HG02759 (cell line): ENCODE data around the gene ACACB.

Experiments used
- ATAC-seq: cut with Tn5 transposase; IDR thresholded peaks from one replicate; pipeline ENCODE4 v1.9.1; 2021; ENCODE audit warnings: mild to moderate bottlenecking, moderate library complexity; ENCODE audit not compliant: unreplicated experiment

ACACB gene

DNA sequence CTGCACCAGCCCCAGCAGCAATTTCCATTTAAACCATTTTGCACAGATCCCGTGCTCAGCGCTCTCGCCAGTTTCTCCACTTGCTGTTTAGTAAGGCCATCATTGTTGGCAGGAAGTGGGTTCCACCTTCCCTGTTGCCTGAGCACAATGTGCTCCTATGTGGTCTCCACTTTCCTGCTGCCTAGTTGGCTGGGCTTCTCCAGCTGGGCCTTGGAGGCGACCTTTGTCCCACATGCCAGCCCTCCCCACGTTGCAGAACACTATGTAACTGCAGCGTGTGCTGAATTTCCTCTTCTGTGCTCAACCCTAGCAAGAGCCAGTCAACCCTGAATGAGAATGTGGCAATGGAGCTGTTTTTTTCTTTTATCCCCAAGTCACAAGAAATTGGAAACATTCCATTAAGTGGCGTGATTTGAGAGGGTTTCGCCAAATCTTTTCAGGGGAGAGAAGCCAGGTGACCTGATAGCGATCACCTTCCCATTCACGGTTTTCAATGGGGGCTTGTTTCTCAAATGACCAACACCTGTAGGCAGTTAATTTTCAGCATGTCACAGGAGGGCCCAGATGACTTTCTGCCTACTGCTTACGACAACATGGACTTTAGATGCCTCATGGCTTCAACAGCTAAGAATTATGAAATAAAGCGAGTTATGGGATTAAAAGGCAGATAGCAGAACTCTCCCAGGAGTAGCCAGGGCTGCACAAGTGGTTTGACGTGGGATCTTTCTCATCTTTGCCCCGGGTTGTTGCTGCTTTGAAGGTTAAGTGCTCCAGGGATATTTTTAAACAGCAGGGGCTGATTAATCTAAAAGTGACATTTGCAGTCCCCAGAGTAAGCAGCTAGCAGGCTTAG is at the start of gene ACACB:
Gene ACACB, plus strand, starts transcription at position 830 of the 853 bp plus-strand sequence. CDS start 22,819 bp downstream, outside the sequence.
- no peak for ATAC-seq

GRCh38 chr12:109069307-109070271 is 46.8 kb upstream of the ACACB start:
- ATAC-seq = no peak

DNA sequence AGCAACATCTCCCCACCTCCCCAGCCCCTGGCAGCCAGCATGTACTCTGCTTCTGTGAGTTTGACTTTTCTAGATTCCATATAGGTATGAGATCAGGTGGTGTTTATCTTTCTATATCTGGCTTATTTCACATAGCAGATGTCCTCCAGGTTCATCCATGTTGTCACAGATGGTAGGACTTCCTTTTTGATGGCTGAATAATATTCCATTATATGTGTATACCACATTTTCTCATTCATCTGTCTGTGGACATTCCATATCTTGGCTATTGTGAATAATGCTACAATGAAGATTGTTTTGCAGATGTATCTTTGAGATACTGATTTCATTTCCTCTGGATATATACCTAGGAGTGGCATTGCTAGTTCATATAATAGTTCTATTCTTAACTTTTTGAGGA is 41.5 kb upstream of the ACACB start:
- ATAC-seq = no peak

DNA sequence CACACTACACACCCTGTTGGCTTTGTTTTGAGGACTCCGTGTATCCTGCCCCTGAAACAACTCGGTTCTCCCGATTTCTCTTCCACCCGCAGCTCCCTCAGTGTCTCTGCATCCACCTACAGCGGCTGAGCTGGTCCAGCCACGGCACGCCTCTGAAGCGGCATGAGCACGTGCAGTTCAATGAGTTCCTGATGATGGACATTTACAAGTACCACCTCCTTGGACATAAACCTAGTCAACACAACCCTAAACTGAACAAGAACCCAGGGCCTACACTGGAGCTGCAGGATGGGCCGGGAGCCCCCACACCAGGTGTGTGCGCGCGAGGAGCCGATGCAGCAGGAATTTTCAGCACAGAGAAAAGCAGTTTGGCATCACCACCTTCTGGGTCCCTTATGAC is 33.6 kb upstream of the ACACB start:
- ATAC-seq = no peak

DNA sequence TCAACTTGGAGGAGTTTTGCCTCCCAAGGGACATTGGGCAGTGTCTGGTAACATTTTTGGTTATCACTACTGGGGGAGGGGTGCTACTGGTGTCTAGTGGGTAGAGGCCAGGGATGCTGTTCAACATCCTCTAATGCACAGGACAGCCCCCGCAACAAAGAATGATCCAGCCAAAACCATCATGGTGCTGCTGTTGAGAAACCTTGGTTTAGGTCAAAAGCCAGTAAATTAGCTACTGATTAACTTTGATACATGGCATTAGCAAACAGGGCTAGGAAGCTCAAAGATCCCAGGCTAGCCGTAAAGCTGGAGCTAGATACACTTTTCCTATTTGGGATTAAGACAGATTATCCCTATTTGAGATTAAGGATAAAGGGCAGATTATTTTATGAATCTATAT is 32.0 kb upstream of the ACACB start:
- ATAC-seq = no peak

DNA sequence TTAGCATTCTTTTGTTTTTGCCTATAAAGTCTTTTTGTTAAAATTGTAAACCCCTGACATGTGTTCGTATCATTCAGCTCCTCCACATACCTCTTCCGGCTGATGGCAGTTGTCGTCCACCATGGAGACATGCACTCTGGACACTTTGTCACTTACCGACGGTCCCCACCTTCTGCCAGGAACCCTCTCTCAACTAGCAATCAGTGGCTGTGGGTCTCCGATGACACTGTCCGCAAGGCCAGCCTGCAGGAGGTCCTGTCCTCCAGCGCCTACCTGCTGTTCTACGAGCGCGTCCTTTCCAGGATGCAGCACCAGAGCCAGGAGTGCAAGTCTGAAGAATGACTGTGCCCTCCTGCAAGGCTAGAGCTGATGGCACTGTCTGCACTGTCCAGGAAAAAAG is 30.8 kb upstream of the ACACB start:
- ATAC-seq = no peak

DNA sequence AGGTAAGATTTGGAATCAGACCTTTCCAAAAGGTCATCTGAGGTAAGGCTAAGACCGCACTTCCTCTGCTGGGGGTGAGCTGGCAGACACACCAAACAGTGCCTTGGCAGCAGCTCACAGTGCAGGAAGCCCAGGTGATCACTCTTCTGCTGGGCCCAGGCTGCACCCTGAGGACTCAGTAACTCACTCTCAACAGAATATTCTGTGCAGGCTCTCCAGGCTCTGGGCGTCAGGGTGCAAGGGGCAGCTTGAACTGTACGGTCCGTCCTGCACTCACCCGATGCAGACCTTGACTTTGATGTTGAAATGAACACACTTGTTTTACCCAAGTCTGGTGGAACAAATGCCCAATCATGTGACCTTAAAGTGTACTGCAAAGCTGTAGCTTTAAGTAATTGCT is 29.1 kb upstream of the ACACB start:
- ATAC-seq = no peak

DNA sequence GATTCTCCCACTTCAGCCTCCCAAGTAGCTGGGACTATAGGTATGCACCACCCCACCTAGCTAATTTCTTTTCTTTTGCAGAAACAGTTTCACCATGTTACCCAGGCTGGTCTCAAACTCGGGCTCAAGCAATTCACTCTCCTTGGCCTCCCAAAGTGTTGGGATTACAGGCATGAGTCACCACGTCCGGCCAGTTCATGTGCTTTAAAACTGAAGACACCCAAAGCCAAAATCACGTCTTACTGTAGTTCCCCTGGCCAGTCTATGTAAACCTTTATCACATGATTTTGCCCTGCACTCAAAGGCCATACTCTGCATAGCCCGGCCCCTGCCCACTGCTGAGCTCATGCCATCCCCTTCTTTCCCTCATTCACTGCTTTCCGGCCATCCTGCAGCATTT is 27.6 kb upstream of the ACACB start:
- ATAC-seq = no peak

GRCh38 chr12:109089683-109090082 is 26.7 kb upstream of the ACACB start:
- ATAC-seq = no peak

GRCh38 chr12:109092497-109093021 is 23.8 kb upstream of the ACACB start:
- no peak for ATAC-seq

- peak; percentile 65 for ATAC-seq
Observed at GRCh38 chr12:109093022-109093918, 23.1 kb upstream of the ACACB start, which contains the start of gene ALKBH2. Gene ALKBH2, minus strand, starts transcription at chr12:109093472. Its CDS starts 686 bp downstream, at chr12:109092786.

- ATAC-seq = no peak
Observed at GRCh38 chr12:109097140-109097434, 19.3 kb upstream of the ACACB start.

- peak; percentile 89 for ATAC-seq
Observed at GRCh38 chr12:109097435-109098182, 18.8 kb upstream of the ACACB start, which contains the start of gene UNG. Gene UNG, plus strand, starts transcription at chr12:109097597. Its CDS starts 83 bp downstream, at chr12:109097680.

GRCh38 chr12:109098183-109098604 is 18.2 kb upstream of the ACACB start:
- peak; percentile 28 for ATAC-seq

GRCh38 chr12:109098651-109099050 is 17.7 kb upstream of the ACACB start:
- no peak for ATAC-seq

- no peak for ATAC-seq
Observed at GRCh38 chr12:109099431-109100020, 16.9 kb upstream of the ACACB start.

DNA sequence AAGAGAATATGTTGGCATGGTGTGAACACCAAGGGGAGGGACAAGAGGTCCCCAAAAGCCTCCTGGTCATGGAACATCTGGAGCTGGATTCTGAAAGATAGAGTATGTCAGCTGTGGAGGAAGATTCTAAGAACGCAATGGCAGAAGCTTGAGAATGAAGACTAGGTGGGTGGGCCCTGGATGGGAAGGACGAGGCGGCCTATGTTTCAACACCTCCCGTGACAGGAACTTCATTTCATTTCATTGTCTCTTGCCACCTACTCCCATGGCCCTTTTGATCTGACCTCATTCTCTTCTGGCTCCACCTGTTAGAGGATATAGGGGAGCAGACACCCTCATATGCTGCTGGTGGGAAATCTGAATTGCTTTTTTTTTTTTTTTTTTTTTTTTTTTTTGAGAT is 15.6 kb upstream of the ACACB start:
- ATAC-seq = no peak

DNA sequence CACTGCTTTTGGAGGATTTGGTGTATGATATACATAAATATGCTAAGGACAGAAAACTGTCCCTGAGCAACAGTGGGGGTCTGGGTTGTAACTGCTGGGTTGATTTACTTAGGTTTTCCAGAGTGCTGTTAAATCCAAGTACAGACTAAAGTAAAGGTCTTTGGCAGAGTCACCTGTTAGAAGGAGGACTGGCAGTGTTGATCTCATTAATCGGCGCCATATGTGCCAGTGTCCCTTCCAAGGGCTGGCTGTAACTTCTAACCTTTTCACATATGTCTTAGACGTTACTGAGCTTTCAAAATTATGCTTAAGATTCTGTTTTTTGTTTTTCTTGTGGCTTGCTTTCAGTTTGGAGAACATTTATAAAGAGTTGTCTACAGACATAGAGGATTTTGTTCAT is 13.9 kb upstream of the ACACB start:
- ATAC-seq = no peak

- no peak for ATAC-seq
Observed at GRCh38 chr12:109105176-109105575, 11.2 kb upstream of the ACACB start.
